ENCODE measurements around the gene POLA2.

The POLA2 gene

GRCh38 chr11:65280646-65281045 lies 18.9 kb downstream of the POLA2 start:
- no peak for DNase-seq (ENCODE audit: low read depth in 1 of 2, low spot score in 1 of 2)

- no peak for DNase-seq (ENCODE audit: low read depth in 1 of 2, low spot score in 1 of 2)
These were observed 24.9 kb downstream of the POLA2 start for GRCh38 chr11:65286686-65287085.

- no peak for DNase-seq (ENCODE audit: low read depth in 1 of 2, low spot score in 1 of 2)
These were observed 25.8 kb downstream of the POLA2 start for GRCh38 chr11:65287601-65288000.

DNA sequence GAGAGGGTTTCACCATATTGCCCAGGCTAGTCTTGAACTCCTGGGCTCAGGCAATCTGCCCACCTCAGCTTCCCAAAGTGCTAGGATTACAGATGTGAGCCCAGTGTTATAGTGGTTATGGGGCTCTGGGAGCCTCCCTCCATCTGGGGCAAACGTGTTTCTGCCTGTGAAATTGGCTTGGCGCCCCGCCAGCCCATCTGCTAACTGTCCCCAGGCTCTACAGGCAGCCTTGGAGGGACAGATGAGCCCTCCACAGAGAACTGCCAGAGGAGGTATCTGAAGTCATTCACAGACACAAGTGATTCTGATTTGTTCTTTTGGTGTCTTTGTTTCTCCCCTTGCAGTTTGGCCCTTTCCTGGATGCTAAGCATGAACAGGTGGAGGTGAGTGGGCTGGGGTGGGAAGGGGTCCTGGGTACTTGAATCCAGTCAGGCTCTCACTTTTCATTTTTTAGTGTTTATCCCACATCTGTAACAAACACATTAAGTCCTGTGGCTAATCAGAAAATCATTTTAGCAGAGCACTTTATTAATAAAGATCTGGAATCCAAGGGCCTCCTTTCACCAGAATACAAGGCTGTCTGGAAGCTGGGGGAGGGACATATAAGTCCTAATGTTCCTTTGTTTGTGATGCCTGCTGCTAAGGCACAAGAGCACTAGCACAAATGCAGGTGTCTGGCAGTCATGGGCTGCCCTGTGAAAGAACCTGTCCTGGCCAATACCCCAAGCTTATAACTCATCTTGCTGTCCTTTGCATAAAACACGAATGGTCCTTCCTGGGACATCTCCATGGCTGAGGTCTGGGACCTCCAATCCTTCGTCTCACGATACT lies 27.2 kb downstream of the POLA2 start:
- DNase-seq (ENCODE audit: low read depth in 1 of 2, low spot score in 1 of 2), result no peak

- DNase-seq (ENCODE audit: low read depth in 1 of 2, low spot score in 1 of 2), result no peak
These were observed 28.8 kb downstream of the POLA2 start for GRCh38 chr11:65290448-65291165.

- no peak for DNase-seq (ENCODE audit: low read depth in 1 of 2, low spot score in 1 of 2)
These were observed 29.9 kb downstream of the POLA2 start for GRCh38 chr11:65291613-65292012.

DNA sequence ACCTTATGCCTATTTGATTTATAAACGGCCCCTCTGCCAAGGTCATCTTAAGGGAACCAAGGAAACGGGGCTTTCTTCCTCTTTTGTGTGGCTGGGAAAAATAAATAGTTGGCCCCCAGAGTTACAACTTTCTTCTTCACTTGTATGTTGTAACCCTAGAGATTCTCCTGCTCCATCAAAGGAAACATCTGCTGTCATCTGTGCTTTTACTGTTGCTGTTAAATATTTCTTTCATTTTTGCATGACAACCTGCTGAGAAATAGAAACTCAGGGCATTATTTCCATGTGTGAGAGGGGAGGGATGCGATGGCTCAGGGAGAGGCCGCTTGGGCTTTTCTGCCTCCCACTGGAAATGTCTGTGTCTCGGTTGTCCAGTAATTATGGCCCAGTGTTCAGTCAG lies 31.1 kb downstream of the POLA2 start:
- DNase-seq (ENCODE audit: low read depth in 1 of 2, low spot score in 1 of 2), result no peak

DNA sequence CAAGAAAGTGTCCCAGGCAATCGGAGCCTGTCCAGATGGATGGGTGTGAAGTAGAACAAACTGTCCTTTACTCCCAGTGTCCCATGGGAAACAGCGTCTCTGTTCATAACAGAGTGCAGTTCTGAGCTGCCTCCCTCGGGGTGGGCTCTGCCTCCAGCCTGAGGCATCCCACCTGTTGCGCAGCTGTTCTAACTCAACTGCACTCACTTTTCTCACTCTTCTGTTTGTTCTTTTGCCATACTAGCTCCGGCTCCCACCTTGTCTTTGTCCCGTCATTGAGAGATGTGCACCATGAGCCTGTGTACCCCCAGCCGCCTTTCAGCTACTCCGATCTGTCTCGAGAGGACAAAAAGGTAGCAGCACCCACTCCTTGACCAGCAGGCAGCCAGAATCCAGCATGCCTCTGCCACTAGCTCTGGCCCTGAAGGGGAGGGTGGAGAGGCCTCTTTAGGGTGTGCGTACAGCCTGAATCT lies 32.2 kb downstream of the POLA2 start:
- no peak for DNase-seq (ENCODE audit: low read depth in 1 of 2, low spot score in 1 of 2)

DNA sequence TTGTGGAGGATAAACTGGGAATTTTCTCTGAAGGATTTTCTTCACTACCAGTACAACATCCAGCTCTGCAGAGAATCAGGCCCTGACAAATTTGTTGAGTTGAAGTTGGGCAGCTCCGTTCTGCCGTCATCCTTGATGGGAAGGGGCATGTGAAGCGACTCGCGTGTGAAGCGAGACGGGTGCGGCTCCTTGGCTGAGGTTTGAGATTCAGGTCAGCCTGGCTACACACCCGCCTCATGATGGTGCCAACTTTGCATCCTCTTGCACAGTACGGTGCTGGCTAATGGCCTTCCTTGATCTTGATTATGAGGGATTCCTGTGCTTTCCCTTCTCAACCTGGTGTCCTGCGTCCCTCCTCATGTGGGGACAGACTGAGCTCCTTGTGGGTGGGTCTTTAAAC lies 33.2 kb downstream of the POLA2 start:
- DNase-seq (ENCODE audit: low read depth in 1 of 2, low spot score in 1 of 2), result no peak

- DNase-seq (ENCODE audit: low read depth in 1 of 2, low spot score in 1 of 2), result no peak
These were observed 34.0 kb downstream of the POLA2 start for GRCh38 chr11:65295571-65296341.

GRCh38 chr11:65297026-65297672 lies 35.4 kb downstream of the POLA2 start:
- no peak for DNase-seq (ENCODE audit: low read depth in 1 of 2, low spot score in 1 of 2)

GRCh38 chr11:65298131-65298535 lies 36.4 kb downstream of the POLA2 start:
- no peak for DNase-seq (ENCODE audit: low read depth in 1 of 2, low spot score in 1 of 2)

- no peak for DNase-seq (ENCODE audit: low read depth in 1 of 2, low spot score in 1 of 2)
These were observed 37.0 kb downstream of the POLA2 start for GRCh38 chr11:65298655-65299179.

DNA sequence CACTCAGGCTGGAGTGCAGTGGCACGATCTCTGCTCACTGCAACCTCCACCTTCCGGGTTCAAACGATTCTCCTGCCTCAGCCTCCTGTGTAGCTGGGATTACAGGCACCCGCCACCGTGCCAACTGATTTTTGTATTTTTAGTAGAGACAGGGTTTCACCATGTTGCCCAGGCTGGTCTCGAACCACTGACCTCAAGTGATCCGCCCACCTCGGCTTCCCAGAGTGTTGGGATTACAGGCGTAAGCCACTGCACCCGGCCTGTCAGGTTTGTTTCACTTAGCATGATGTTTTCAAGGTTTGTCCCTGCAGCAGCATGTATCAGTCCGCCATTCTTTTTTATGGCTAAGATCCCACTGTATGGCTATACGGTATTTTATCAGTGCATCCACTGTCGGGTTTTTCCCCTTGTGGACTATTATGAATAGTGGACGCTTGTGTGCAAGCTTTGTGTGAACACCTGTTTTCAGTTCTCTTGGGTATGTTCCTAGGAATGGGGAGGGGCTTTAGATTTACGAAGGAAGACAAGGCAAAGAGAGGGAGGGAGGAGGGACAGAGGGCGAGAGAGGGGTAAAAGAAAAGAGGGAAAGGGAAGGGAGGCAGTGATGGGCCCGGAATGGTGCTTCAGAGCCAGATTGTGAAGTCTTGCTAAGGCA lies 39.0 kb downstream of the POLA2 start:
- DNase-seq (ENCODE audit: low read depth in 1 of 2, low spot score in 1 of 2), result no peak

- DNase-seq (ENCODE audit: low read depth in 1 of 2, low spot score in 1 of 2), result no peak
These were observed 39.9 kb downstream of the POLA2 start for GRCh38 chr11:65301491-65302329.

GRCh38 chr11:65303555-65303954 lies 41.8 kb downstream of the POLA2 start:
- DNase-seq (ENCODE audit: low read depth in 1 of 2, low spot score in 1 of 2), result no peak

- no peak for DNase-seq (ENCODE audit: low read depth in 1 of 2, low spot score in 1 of 2)
These were observed 42.3 kb downstream of the POLA2 start for GRCh38 chr11:65304110-65304509.

DNA sequence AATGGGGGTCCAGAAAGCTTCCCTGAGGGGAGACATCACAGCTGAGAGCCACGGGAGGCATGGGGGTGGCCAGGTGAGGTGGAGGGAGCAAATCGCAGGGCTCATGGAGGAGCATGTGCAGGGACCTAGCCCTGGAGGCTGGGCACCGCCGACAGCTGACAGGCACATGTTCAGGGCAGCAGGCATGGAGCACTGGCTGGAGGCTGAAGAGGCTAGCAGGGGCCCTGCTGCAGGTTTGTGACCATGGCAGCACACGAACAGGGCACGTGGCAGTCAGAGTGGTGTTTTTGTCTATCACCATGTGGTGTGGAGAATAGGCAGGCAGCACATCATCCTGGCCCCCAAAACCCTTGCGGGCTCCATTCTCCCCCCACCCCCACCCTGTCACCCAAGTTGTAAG lies 42.9 kb downstream of the POLA2 start:
- no peak for DNase-seq (ENCODE audit: low read depth in 1 of 2, low spot score in 1 of 2)

DNA sequence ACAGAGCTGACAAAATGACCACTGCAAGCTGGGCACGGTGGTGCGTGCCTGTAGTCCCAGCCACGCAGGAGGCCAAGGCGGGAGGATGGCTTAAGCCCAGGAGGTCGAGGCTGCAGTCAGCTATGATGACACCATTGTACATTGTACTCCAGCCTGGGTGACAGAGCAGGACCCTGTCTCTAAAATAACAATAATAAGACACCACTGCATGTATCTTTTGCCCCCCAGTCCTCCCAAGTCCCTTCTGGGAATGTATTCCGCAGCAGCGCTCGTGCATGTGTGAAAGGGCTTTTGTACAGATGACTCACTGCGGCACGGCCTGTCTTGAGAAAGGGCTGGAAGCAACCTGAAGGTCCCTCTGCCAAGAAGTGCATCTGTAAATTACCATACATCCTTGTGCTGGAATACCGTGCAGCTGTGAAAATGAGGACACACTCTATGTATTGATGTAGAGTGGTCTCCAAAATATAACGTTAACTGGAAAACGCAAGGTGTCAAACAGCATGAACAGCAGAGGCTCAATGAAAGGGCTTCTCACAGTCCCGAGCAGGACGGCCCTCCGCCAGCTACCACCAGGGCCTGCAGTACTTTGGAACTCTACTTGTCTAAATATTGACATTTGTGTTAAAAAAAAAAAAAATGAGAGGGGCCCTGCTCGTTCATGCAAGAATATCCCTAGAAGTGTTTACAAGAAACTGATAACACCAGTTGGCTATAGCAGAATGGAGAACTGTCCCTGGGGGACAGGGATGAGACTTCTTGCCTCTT lies 43.9 kb downstream of the POLA2 start:
- DNase-seq (ENCODE audit: low read depth in 1 of 2, low spot score in 1 of 2), result no peak
